HL-60 (cell line): ENCODE measurements around the gene UGT1A7.

Source experiments
- DNase-seq, 2 experiments: peaks; one replicate each; pipeline ENCODE4 v3.0.0-alpha.2; 2010 to 2020; ENCODE audit warnings: low read depth in 1 of 2, low spot score in 1 of 2
- H3K27ac ChIP-seq: fragments of 250-450 bp; sonication (Bioruptor Pico); replicated peaks from 2 replicates; pipeline ENCODE4 v1.5.1; 2020; ENCODE audit warnings: mild to moderate bottlenecking, moderate library complexity
- H3K27me3 ChIP-seq: fragments of 250-450 bp; sonication (Bioruptor Pico); 2 replicates; pipeline ENCODE4 v1.5.1; 2021; ENCODE audit warnings: mild to moderate bottlenecking, moderate library complexity; ENCODE audit not compliant: insufficient read depth, poor library complexity, severe bottlenecking
- H3K4me3 ChIP-seq: replicated peaks from 2 replicates; pipeline ENCODE4 v1.5.1; 2011; ENCODE audit warnings: mild to moderate bottlenecking, control low read depth, low read length; ENCODE audit not compliant: insufficient read depth
- CTCF ChIP-seq: IDR thresholded peaks from one replicate; pipeline ENCODE4 v1.5.1; 2011; ENCODE audit warnings: low read length, control low read depth, inconsistent platforms; ENCODE audit not compliant: insufficient read depth
- GABPA ChIP-seq: IDR thresholded peaks from 2 replicates; pipeline ENCODE4 v1.6.1; 2012; ENCODE audit warnings: low read depth
- POLR2AphosphoS5 ChIP-seq: IDR thresholded peaks from 2 replicates; pipeline ENCODE4 v1.6.1; 2012; ENCODE audit warnings: low read depth
- REST ChIP-seq: IDR thresholded peaks from 2 replicates; pipeline ENCODE4 v1.6.1; 2012; ENCODE audit warnings: low read depth; ENCODE audit not compliant: insufficient replicate concordance
- SPI1 ChIP-seq: IDR thresholded peaks from 2 replicates; pipeline ENCODE4 v1.6.1; 2012; ENCODE audit warnings: low read depth, mild to moderate bottlenecking, borderline replicate concordance

The UGT1A7 gene

GRCh38 chr2:233807215-233807865 is 125.6 kb downstream of the UGT1A7 start:
- DNase-seq = no peak
- TF ChIP-seq REST (no peak), POLR2AphosphoS5 (no peak), GABPA (no peak), SPI1 (no peak), CTCF (no peak)
- Histone ChIP-seq H3K27ac (no peak overlapping the region), H3K27me3 (no peaks in the 10 kb centered on the region), H3K4me3 (no peak overlapping the region)

- no peak overlapping the region for H3K27ac ChIP-seq
- DNase-seq = no peak
- no peaks in the 10 kb centered on the region for H3K27me3 ChIP-seq
- H3K4me3 ChIP-seq = no peak overlapping the region
- no peak for TF ChIP-seq REST
- no peak for TF ChIP-seq GABPA
- TF ChIP-seq POLR2AphosphoS5 = no peak
- TF ChIP-seq SPI1 = no peak
- no peak for TF ChIP-seq CTCF
Measured at GRCh38 chr2:233807966-233808935, 126.5 kb downstream of the UGT1A7 start.

GRCh38 chr2:233810385-233810784 is 128.7 kb downstream of the UGT1A7 start:
- H3K4me3 ChIP-seq = no peak overlapping the region
- DNase-seq = no peak
- no peaks in the 10 kb centered on the region for H3K27me3 ChIP-seq
- TF ChIP-seq GABPA (no peak), CTCF (no peak), POLR2AphosphoS5 (no peak), REST (no peak), SPI1 (no peak)
- no peak overlapping the region for H3K27ac ChIP-seq
